T-cell (primary cell): Measurements from ENCODE around the gene ARID3A. TPM values are rescaled to one million over a fixed set of nuclear protein-coding genes. Genes with fewer than 3 reads are reported as not detected.
"Not testable (repeated sequence)": the region's sequence is repeated elsewhere in the genome, so short reads cannot be mapped to it uniquely, and the experiment has no call there.

Source experiments
- ATAC-seq, 4 experiments: fragments of 200-7000 bp in 3 of 4; fragments of 150-1000 bp in 1 of 4; cut with Tn5 transposase; replicated peaks in 1 of 4; 1 replicate in 3 of 4; 2 replicates in 1 of 4; pipeline ENCODE4 v1.10.0; 2021; ENCODE audit warnings: moderate library complexity in 3 of 4, mild to moderate bottlenecking in 2 of 4, moderate number of reproducible peaks in 1 of 4
- CTCF ChIA-PET, 2 donors: fragments of 300-600 bp; sonication (Branson Sonifier 250); formaldehyde crosslinking; loops; one replicate each; lab custom pipeline; 2022; ENCODE audit warnings: antibody characterized with exemption in 2 of 2; lab: Charles Lee
- POLR2A ChIA-PET, 2 donors: fragments of 300-600 bp; sonication (Branson Sonifier 250); formaldehyde crosslinking; loops; one replicate each; lab custom pipeline; 2022; ENCODE audit warnings: antibody characterized with exemption in 2 of 2; lab: Charles Lee
- DNase-seq, 35 experiments: peaks; one replicate each; pipeline versions ENCODE4 v3.0.0 to v3.0.0-alpha.2; 2013 to 2023
- H3K27ac ChIP-seq: one replicate; pipeline ENCODE4 v1.5.1; 2013; ENCODE audit warnings: low read length
- H3K27me3 ChIP-seq, 2 experiments: replicated peaks in 1 of 2; 1 replicate in 1 of 2; 2 replicates in 1 of 2; pipeline versions ENCODE4 v1.6.1 to v1.7.0; 2013; ENCODE audit warnings: low read length in 1 of 2, mixed read lengths in 1 of 2; ENCODE audit not compliant: control insufficient read depth in 2 of 2, insufficient read depth in 2 of 2; ENCODE audit errors: extremely low read depth in 1 of 2
- H3K36me3 ChIP-seq, 2 donors: 1 replicate in 1 of 2; 2 replicates in 1 of 2; pipeline versions ENCODE4 v1.6.1 to v1.7.0; 2013; ENCODE audit warnings: low read length in 1 of 2; ENCODE audit not compliant: control insufficient read depth in 2 of 2, insufficient read depth in 1 of 2; ENCODE audit errors: extremely low read depth in 1 of 2
- H3K4me1 ChIP-seq, 2 experiments: 1 replicate in 1 of 2; 2 replicates in 1 of 2; pipeline versions ENCODE4 v1.6.1 to v1.7.0; 2013; ENCODE audit warnings: low read length in 2 of 2, mixed read lengths in 1 of 2; ENCODE audit not compliant: insufficient read depth in 2 of 2, control insufficient read depth in 1 of 2; ENCODE audit errors: extremely low read depth in 1 of 2
- H3K4me3 ChIP-seq, 2 donors: 1 replicate in 1 of 2; 2 replicates in 1 of 2; pipeline versions ENCODE4 v1.5.1 to v1.7.0; 2013; ENCODE audit warnings: mild to moderate bottlenecking in 2 of 2, low read length in 1 of 2, moderate library complexity in 1 of 2; ENCODE audit not compliant: control insufficient read depth in 1 of 2; ENCODE audit errors: extremely low read depth in 1 of 2
- H3K9me3 ChIP-seq: 2 replicates; pipeline ENCODE4 v1.7.0; 2013
- H3K27ac Mint-ChIP-seq, 2 donors: one replicate each; pipeline ENCODE4 v1.8.0; 2020 to 2021; ENCODE audit warnings: mild to moderate bottlenecking in 2 of 2, mixed read lengths in 2 of 2
- H3K27me3 Mint-ChIP-seq, 2 donors: one replicate each; pipeline ENCODE4 v1.8.0; 2021 to 2022; ENCODE audit warnings: mixed read lengths in 2 of 2
- H3K36me3 Mint-ChIP-seq: one replicate; pipeline ENCODE4 v1.8.0; 2021; ENCODE audit warnings: mixed read lengths
- H3K4me1 Mint-ChIP-seq, 3 donors: one replicate each; pipeline ENCODE4 v1.8.0; 2020 to 2022; ENCODE audit warnings: mixed read lengths in 3 of 3, mild to moderate bottlenecking in 1 of 3
- H3K4me3 Mint-ChIP-seq, 3 donors: one replicate each; pipeline ENCODE4 v1.8.0; 2020 to 2022; ENCODE audit warnings: mild to moderate bottlenecking in 3 of 3, mixed read lengths in 3 of 3, moderate library complexity in 3 of 3
- H3K9me3 Mint-ChIP-seq, 3 donors: one replicate each; pipeline ENCODE4 v1.8.0; 2020 to 2022; ENCODE audit warnings: mixed read lengths in 3 of 3
- WGBS: methylation state at CpG from one replicate; pipeline ENCODE4 v1.1.5; 2013; ENCODE audit warnings: missing lambda C conversion rate; ENCODE audit not compliant: insufficient coverage; 5-methylcytosine and 5-hydroxymethylcytosine counted together
- total RNA-seq, 35 experiments: library from RNA in 6 of 35; stranded (reverse) in 6 of 35; fragments of 120-200 nt in 1 of 35; gene quantifications; one replicate each; pipeline versions ENCODE4 v1.2.1 to v1.2.4 and lab custom pipeline; 2013 to 2026

Gene ARID3A
- total RNA-seq, 5 donors from 2014 or later (not counting 1 experiment from before 2014, with no cell fraction given), result 9.8 to 13.2 (median 12.0) TPM

DNA sequence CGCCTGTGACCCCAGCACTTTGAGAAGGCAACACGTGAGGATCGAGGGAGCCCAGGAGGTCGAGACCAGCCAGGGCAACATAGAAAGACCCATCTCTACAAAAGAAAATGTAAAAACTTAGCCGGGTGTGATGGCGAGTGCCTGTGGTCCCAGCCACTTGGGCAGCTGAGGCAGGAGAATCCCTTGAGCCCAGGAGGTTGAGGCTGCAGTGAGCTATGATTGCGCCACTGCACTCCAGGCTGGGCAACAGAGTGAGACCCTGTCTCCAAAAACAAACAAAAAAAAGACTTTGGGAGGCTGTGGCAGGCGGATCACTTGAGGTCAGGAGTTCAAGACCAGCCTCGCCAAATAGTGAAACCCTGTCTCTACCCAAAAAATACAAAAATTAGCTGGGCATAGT, 31.7 kb downstream of the ARID3A start:
- CTCF ChIA-PET, H3K27ac ChIP-seq, H3K27ac Mint-ChIP-seq, DNase-seq, H3K27me3 Mint-ChIP-seq, H3K36me3 ChIP-seq, H3K36me3 Mint-ChIP-seq, ATAC-seq, POLR2A ChIA-PET, H3K27me3 ChIP-seq, H3K4me3 ChIP-seq, H3K9me3 Mint-ChIP-seq, H3K4me3 Mint-ChIP-seq, H3K9me3 ChIP-seq: not testable (repeated sequence)
- H3K4me1 Mint-ChIP-seq, result peaks cover 9 to 17% (median 12%) of the 10 kb centered on the region in 3 donors
- 89% methylated on average over 6 of the region's 9 CpGs for WGBS
- H3K4me1 ChIP-seq, result peaks cover 2 to 25% of the 10 kb centered on the region in 2 experiments

DNA sequence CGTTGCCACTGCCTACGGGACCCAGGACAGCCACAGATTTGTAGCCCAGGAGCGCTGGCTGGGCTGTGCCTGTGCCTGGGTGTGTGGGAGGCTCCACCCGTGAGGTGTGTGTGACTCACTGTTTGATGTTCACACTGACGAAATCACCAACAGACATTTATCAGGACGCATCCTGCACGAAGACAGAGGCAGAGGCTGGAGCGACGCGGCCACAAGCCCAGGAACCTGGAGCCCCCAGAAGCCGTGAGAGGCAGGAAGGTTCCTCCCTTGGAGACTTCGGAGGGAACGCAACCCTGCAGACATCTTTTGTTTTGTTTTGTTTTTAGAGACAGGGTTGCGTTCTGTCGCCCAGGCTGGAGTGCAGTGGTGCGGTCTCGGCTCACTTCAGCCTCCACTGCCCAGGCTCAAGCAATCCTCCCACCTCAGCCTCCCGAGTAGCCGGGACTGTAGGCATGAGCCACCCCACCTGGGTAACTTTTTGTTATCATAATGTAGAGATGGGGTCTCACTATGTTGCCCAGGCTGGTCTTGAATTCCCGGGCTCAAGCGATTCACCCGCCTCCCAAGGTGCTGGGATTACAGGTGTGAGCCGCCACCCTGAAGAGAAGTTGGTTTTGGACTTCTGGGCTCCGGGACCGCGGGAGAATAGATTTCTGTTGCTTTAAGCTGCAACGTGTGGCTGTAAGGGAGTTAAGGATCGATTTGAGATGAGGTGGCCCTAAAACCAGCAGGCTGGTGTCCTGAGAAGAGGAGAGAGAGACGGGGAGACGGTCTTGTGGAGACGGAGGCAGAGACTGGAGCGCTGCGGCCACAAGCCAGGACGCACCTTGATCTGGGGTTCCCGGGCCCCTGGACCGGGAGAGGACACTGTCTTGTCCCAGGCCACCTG, 33.4 kb downstream of the ARID3A start:
- 87% methylated on average over 20 of the region's 36 CpGs for WGBS
- Histone ChIP-seq H3K9me3 (no peaks in the 10 kb centered on the region), H3K4me1 (peaks cover 0 to 9% of the 10 kb centered on the region in 2 experiments), H3K36me3 (peaks cover 0 to under 1% of the 10 kb centered on the region in 2 donors), H3K27me3 (no peaks in the 10 kb centered on the region), H3K27ac (no peak overlapping the region), H3K4me3 (no peak overlapping the region)
- no peak overlapping the region for H3K4me3 Mint-ChIP-seq
- POLR2A ChIA-PET, result interaction anchor here in 1 of 2 donors (0.7 kb wide), 1 partner anchor 365 kb away, joined by 3 read pairs; no protein-coding TSS in a partner anchor
- DNase-seq, result no peak
- peak in 1 of 4 experiments; percentile 53 for ATAC-seq
- H3K4me1 Mint-ChIP-seq, result peaks cover 0 to 8% (median 4%) of the 10 kb centered on the region in 3 donors
- H3K27ac Mint-ChIP-seq, result no peak overlapping the region
- H3K9me3 Mint-ChIP-seq, result no peaks in the 10 kb centered on the region
- CTCF ChIA-PET, result no interaction called here
- no peaks in the 10 kb centered on the region for H3K36me3 Mint-ChIP-seq
- H3K27me3 Mint-ChIP-seq, result no peaks in the 10 kb centered on the region

- ChIA-PET CTCF (no interaction called here), POLR2A (no interaction called here)
- no peaks in the 10 kb centered on the region for H3K9me3 Mint-ChIP-seq
- Histone ChIP-seq H3K27ac (no peak overlapping the region), H3K27me3 (no peaks in the 10 kb centered on the region), H3K4me1 (peaks cover 0 to 6% of the 10 kb centered on the region in 2 experiments), H3K36me3 (peaks cover 0 to 5% of the 10 kb centered on the region in 2 donors), H3K9me3 (no peaks in the 10 kb centered on the region), H3K4me3 (no peak overlapping the region)
- no peak for DNase-seq
- H3K4me3 Mint-ChIP-seq, result no peak overlapping the region
- H3K27me3 Mint-ChIP-seq, result no peaks in the 10 kb centered on the region
- peaks cover 3% of the 10 kb centered on the region for H3K36me3 Mint-ChIP-seq
- H3K4me1 Mint-ChIP-seq, result peaks cover 0 to 8% (median 3%) of the 10 kb centered on the region in 3 donors
- 79% methylated on average over 9 of the region's 12 CpGs for WGBS
- H3K27ac Mint-ChIP-seq, result no peak overlapping the region
- ATAC-seq, result no peak
Observed at GRCh38 chr19:960020-960419, 34.2 kb downstream of the ARID3A start.

DNA sequence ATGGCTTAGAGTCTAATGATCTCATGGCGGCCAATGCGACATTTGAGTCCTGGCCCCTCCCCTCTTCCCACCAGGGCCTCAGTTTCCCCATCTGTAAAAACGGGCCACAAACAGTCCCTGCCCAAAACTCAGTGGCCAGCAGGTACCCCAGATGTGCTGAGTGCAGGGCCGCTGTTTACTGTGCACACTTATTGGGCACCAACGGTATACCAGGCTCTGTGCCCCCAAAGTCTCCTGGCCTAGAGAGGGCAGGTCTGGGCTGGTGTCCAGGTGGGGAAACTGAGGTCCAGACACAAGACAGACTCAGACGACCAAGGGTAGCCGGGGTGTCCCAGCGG, 34.7 kb downstream of the ARID3A start:
- H3K27me3 Mint-ChIP-seq, result no peaks in the 10 kb centered on the region
- peaks cover 7% of the 10 kb centered on the region for H3K36me3 Mint-ChIP-seq
- ATAC-seq, result no peak
- no peak overlapping the region for H3K4me3 Mint-ChIP-seq
- peaks cover 0 to 6% of the 10 kb centered on the region in 2 experiments for H3K4me1 ChIP-seq
- no peak for DNase-seq
- H3K4me1 Mint-ChIP-seq, result peaks cover 0 to 8% (median 3%) of the 10 kb centered on the region in 3 donors
- H3K27me3 ChIP-seq, result no peaks in the 10 kb centered on the region
- POLR2A ChIA-PET, result no interaction called here
- H3K9me3 ChIP-seq, result no peaks in the 10 kb centered on the region
- WGBS, result 86% methylated on average over 7 of the region's 8 CpGs
- peaks cover 0 to 5% of the 10 kb centered on the region in 2 donors for H3K36me3 ChIP-seq
- H3K4me3 ChIP-seq, result no peak overlapping the region
- H3K27ac Mint-ChIP-seq, result no peak overlapping the region
- no peak overlapping the region for H3K27ac ChIP-seq
- CTCF ChIA-PET, result no interaction called here
- no peaks in the 10 kb centered on the region for H3K9me3 Mint-ChIP-seq

GRCh38 chr19:961866-962620, 36.2 kb downstream of the ARID3A start:
- Histone ChIP-seq H3K4me3 (no peak overlapping the region), H3K27ac (no peak overlapping the region), H3K9me3 (no peaks in the 10 kb centered on the region), H3K27me3 (no peaks in the 10 kb centered on the region), H3K4me1 (peaks cover 0 to 6% of the 10 kb centered on the region in 2 experiments), H3K36me3 (peaks cover 0 to 10% of the 10 kb centered on the region in 2 donors)
- H3K4me3 Mint-ChIP-seq, result no peak overlapping the region
- ATAC-seq (no peak), DNase-seq (no peak)
- no peak overlapping the region for H3K27ac Mint-ChIP-seq
- WGBS, result 69% methylated on average over 6 of the region's 14 CpGs
- H3K9me3 Mint-ChIP-seq, result no peaks in the 10 kb centered on the region
- peaks cover 0 to 8% (median 3%) of the 10 kb centered on the region in 3 donors for H3K4me1 Mint-ChIP-seq
- ChIA-PET POLR2A (no interaction called here), CTCF (interaction anchor here in 1 of 2 donors (0.6 kb wide), 1 partner anchor 193 kb away, joined by 10 read pairs; no protein-coding TSS in a partner anchor)
- no peaks in the 10 kb centered on the region for H3K27me3 Mint-ChIP-seq
- H3K36me3 Mint-ChIP-seq, result peaks cover 7% of the 10 kb centered on the region

DNA sequence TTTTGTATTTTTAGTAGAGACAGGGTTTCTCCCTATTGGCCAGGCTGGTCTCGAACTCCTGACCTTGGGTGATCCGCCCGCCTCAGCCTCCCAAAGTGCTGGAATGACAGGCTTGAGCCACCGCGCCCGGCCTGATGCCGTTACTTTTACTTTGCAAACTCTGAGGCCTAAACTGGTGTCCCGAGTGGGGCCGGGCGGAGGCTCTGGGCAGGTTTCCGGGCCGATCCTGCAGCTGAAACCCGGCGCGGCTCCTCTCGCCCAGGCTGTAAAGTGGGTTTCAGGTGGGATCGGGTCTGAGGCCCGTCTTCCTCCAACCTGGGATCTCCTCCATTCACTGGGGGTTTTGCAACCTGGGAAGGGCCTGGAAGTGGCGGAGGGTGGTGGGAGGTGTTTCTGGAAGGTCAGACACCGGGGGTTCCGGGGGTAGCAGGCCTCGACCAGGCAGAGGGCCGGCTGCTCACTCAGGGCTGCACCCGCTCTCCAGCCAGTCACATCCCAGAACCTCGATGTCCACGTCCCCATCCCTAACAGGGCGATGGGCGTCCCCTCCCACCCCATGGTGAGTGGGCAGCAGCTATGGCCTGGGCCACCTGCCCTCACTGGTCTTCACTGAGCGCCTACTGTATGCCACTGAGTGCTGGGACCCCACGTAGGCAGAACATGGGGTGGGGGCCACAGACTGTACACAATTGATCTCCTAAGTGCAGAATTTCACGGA, 37.0 kb downstream of the ARID3A start:
- POLR2A ChIA-PET, result no interaction called here
- Mint-ChIP-seq H3K4me1 (peaks cover 0 to 8% (median 3%) of the 10 kb centered on the region in 3 donors), H3K27ac (no peak overlapping the region), H3K9me3 (no peaks in the 10 kb centered on the region), H3K4me3 (no peak overlapping the region), H3K36me3 (peaks cover 10% of the 10 kb centered on the region), H3K27me3 (no peaks in the 10 kb centered on the region)
- no peak for DNase-seq
- Histone ChIP-seq H3K27ac (no peak overlapping the region), H3K9me3 (no peaks in the 10 kb centered on the region), H3K4me1 (peaks cover 0 to 6% of the 10 kb centered on the region in 2 experiments), H3K36me3 (peaks cover 0 to 10% of the 10 kb centered on the region in 2 donors), H3K4me3 (no peak overlapping the region), H3K27me3 (no peaks in the 10 kb centered on the region)
- 88% methylated on average over 19 of the region's 31 CpGs for WGBS
- ATAC-seq, result no peak
- CTCF ChIA-PET, result interaction anchor here in 1 of 2 donors (0.6 kb wide), 1 partner anchor 192 kb away, joined by 10 read pairs; no protein-coding TSS in a partner anchor
